ENCODE results near the gene BMPR1B.

DNA sequence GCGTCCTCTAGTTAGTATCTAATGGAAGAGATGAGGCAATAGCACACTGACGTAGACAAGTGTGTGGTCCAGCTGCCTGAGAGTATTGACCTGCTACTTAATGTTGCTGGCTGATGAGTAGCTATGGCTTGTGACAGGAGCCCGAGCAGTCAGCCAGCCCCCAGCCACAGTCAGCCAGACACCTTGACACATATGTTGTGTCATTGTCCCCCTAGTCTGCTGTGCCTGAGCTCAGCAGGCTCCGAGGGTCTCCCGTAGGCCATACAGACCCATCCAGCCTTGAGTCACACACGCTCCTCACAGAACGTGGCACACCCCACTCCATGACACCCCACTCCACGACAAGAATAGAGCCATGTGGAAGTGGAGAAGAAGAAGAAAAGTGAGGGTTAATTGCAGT is 428.9 kb downstream of the BMPR1B start:
- TF ChIP-seq, protein P1, sequence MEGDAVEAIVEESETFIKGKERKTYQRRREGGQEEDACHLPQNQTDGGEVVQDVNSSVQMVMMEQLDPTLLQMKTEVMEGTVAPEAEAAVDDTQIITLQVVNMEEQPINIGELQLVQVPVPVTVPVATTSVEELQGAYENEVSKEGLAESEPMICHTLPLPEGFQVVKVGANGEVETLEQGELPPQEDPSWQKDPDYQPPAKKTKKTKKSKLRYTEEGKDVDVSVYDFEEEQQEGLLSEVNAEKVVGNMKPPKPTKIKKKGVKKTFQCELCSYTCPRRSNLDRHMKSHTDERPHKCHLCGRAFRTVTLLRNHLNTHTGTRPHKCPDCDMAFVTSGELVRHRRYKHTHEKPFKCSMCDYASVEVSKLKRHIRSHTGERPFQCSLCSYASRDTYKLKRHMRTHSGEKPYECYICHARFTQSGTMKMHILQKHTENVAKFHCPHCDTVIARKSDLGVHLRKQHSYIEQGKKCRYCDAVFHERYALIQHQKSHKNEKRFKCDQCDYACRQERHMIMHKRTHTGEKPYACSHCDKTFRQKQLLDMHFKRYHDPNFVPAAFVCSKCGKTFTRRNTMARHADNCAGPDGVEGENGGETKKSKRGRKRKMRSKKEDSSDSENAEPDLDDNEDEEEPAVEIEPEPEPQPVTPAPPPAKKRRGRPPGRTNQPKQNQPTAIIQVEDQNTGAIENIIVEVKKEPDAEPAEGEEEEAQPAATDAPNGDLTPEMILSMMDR (conservative IDR thresholded peaks at IDR 0.05; ENCODE audit: low read depth, low read length), result no peak
- no peak for TF ChIP-seq EZH2 (IDR thresholded peaks at IDR 0.05; ENCODE audit: low read length, unreplicated experiment)

All from PC-3 (cell line).